LNCAP (cell line): ENCODE results near the gene COMMD1.

Experiments
- CTCF ChIP-seq: fragments of 450-650 bp; IDR thresholded peaks from 2 replicates; pipeline ENCODE4 v1.5.1; 2017; ENCODE audit warnings: mild to moderate bottlenecking

The COMMD1 gene

GRCh38 chr2:62030902-62031301, 125.4 kb downstream of the COMMD1 start:
- TF ChIP-seq CTCF, result no peak

- TF ChIP-seq CTCF, result no peak
Observed at GRCh38 chr2:62032096-62032495, 126.6 kb downstream of the COMMD1 start.

GRCh38 chr2:62034715-62035114, 129.2 kb downstream of the COMMD1 start:
- no peak for TF ChIP-seq CTCF

- TF ChIP-seq CTCF, result no peak
Observed at GRCh38 chr2:62036229-62036628, 130.8 kb downstream of the COMMD1 start.

GRCh38 chr2:62036761-62037250, 131.3 kb downstream of the COMMD1 start:
- no peak for TF ChIP-seq CTCF

GRCh38 chr2:62038975-62039771, 133.7 kb downstream of the COMMD1 start:
- no peak for TF ChIP-seq CTCF

GRCh38 chr2:62040926-62041325, 135.5 kb downstream of the COMMD1 start:
- no peak for TF ChIP-seq CTCF
